Kidney tubule cell (primary cell): ENCODE results near the gene CABP7.
"Not testable (repeated sequence)": the region's sequence is repeated elsewhere in the genome, so short reads cannot be mapped to it uniquely, and the experiment has no call there.

Experiments used
- DNase-seq: peaks from one replicate; pipeline ENCODE4 v3.0.0-alpha.2; 2018; ENCODE audit warnings: low spot score

CABP7 gene

GRCh38 chr22:29748248-29748893 is 28.6 kb downstream of the CABP7 start:
- DNase-seq, result peak; percentile 17

- no peak for DNase-seq
These were observed 30.2 kb downstream of the CABP7 start for GRCh38 chr22:29750029-29750428.

GRCh38 chr22:29750559-29751538 is 31.0 kb downstream of the CABP7 start:
- no peak for DNase-seq

- DNase-seq, result no peak
These were observed 31.9 kb downstream of the CABP7 start for GRCh38 chr22:29751669-29752068.

GRCh38 chr22:29753808-29754657 is 34.2 kb downstream of the CABP7 start:
- no peak for DNase-seq

- DNase-seq, result not testable (repeated sequence)
These were observed 35.0 kb downstream of the CABP7 start for GRCh38 chr22:29754658-29755395.

- no peak for DNase-seq
These were observed 36.1 kb downstream of the CABP7 start for GRCh38 chr22:29755889-29756288.

GRCh38 chr22:29756341-29756740 is 36.5 kb downstream of the CABP7 start:
- no peak for DNase-seq

- no peak for DNase-seq
These were observed 37.3 kb downstream of the CABP7 start for GRCh38 chr22:29757096-29757495.

GRCh38 chr22:29758068-29758622 is 38.3 kb downstream of the CABP7 start:
- no peak for DNase-seq

- no peak for DNase-seq
These were observed 39.2 kb downstream of the CABP7 start for GRCh38 chr22:29758959-29759358.

- no peak for DNase-seq
These were observed 42.5 kb downstream of the CABP7 start for GRCh38 chr22:29762263-29762662.

GRCh38 chr22:29765905-29766631 is 46.3 kb downstream of the CABP7 start:
- no peak for DNase-seq

- DNase-seq, result peak; percentile 99
These were observed 46.9 kb downstream of the CABP7 start, which contains the start of gene ZMAT5 for GRCh38 chr22:29766632-29767170. Gene ZMAT5 (minus strand): TSS chr22:29767007. CDS start chr22:29748544, 18,463 bp downstream.

- peak; percentile 91 for DNase-seq
These were observed 47.6 kb downstream of the CABP7 start, which contains the start of gene UQCR10 for GRCh38 chr22:29767171-29768051. Gene UQCR10 (plus strand): TSS chr22:29767369. CDS start chr22:29767399, 30 bp downstream.

- DNase-seq, result peak; percentile 24
These were observed 48.4 kb downstream of the CABP7 start for GRCh38 chr22:29768052-29768693.

GRCh38 chr22:29769723-29770321 is 50.0 kb downstream of the CABP7 start:
- no peak for DNase-seq

GRCh38 chr22:29772170-29772641 is 52.4 kb downstream of the CABP7 start:
- DNase-seq, result peak; percentile 41
